Fibroblast of peridontal ligament (primary cell): ENCODE measurements around the gene CRACDL.

Experiments
- DNase-seq: peaks from one replicate; pipeline ENCODE4 v3.0.0-alpha.2; 2010; ENCODE audit errors: extremely low read depth

Gene CRACDL

GRCh38 chr2:98935777-98936352, at the start of gene CRACDL:
Gene CRACDL (minus strand): TSS chr2:98936225. CDS start chr2:98846800, 89,425 bp downstream.
- no peak for DNase-seq

- no peak for DNase-seq
Measured at GRCh38 chr2:98975611-98976010, 39.6 kb upstream of the CRACDL start.

GRCh38 chr2:98972582-98973167, 36.6 kb upstream of the CRACDL start:
- no peak for DNase-seq

GRCh38 chr2:98959810-98960507, 23.9 kb upstream of the CRACDL start:
- peak; percentile 10 for DNase-seq

- DNase-seq = peak; percentile 11
Measured at GRCh38 chr2:98952966-98953365, 16.9 kb upstream of the CRACDL start.

GRCh38 chr2:98948956-98949739, 13.1 kb upstream of the CRACDL start:
- DNase-seq = no peak

- no peak for DNase-seq
Measured at GRCh38 chr2:98947554-98947953, 11.5 kb upstream of the CRACDL start.

GRCh38 chr2:98946855-98947254, 10.8 kb upstream of the CRACDL start:
- DNase-seq = no peak

- DNase-seq = peak; percentile 67
Measured at GRCh38 chr2:98944775-98945174, 8.8 kb upstream of the CRACDL start.

GRCh38 chr2:98940102-98940501, 4.1 kb upstream of the CRACDL start:
- no peak for DNase-seq

GRCh38 chr2:98937906-98938305, 1.9 kb upstream of the CRACDL start:
- DNase-seq = no peak

- DNase-seq = no peak
Measured at GRCh38 chr2:98936353-98937351, 627 bp upstream of the CRACDL start.

GRCh38 chr2:98935111-98935770, 784 bp downstream of the CRACDL start:
- DNase-seq = no peak

GRCh38 chr2:98932778-98933343, 3.2 kb downstream of the CRACDL start:
- DNase-seq = no peak

- no peak for DNase-seq
Measured at GRCh38 chr2:98932164-98932563, 3.9 kb downstream of the CRACDL start.

GRCh38 chr2:98931596-98931995, 4.4 kb downstream of the CRACDL start:
- no peak for DNase-seq

- no peak for DNase-seq
Measured at GRCh38 chr2:98929920-98930319, 6.1 kb downstream of the CRACDL start.

- DNase-seq = no peak
Measured at GRCh38 chr2:98928242-98928641, 7.8 kb downstream of the CRACDL start.

- no peak for DNase-seq
Measured at GRCh38 chr2:98927027-98927426, 9.0 kb downstream of the CRACDL start.

GRCh38 chr2:98926601-98927000, 9.4 kb downstream of the CRACDL start:
- no peak for DNase-seq
